GM12892 (cell line): Measurements from ENCODE around the gene CFAP46.

Experiments used
- POLR2A ChIP-seq: IDR thresholded peaks from 2 replicates; pipeline ENCODE4 v1.6.1; 2011; ENCODE audit warnings: low read depth, low read length, control low read depth
- POLR2AphosphoS5 ChIP-seq: IDR thresholded peaks from 2 replicates; pipeline ENCODE4 v1.6.1; 2011; ENCODE audit warnings: low read depth, low read length, control low read depth
- TAF1 ChIP-seq: IDR thresholded peaks from 2 replicates; pipeline ENCODE4 v1.6.1; 2011; ENCODE audit warnings: low read depth, mild to moderate bottlenecking, control low read depth, low read length, borderline replicate concordance

- TF ChIP-seq POLR2AphosphoS5 (no peak), POLR2A (no peak), TAF1 (no peak)
These were observed 22.8 kb downstream of the CFAP46 start for GRCh38 chr10:132919374-132920100.
